SK-N-MC (cell line): ENCODE measurements around the gene GDF9.

Experiments
- EZH2 ChIP-seq: fragments of 200-600 bp; sonication (generic); IDR thresholded peaks from one replicate; pipeline ENCODE4 v1.6.1; 2017; ENCODE audit warnings: antibody characterized with exemption
- FOXP2 ChIP-seq: optimal IDR thresholded peaks from 2 replicates; pipeline ENCODE3; 2011; ENCODE audit warnings: mild to moderate bottlenecking, moderate library complexity; ENCODE audit not compliant: insufficient read depth; ENCODE audit errors: extremely low read length, control extremely low read depth
- POLR2AphosphoS5 ChIP-seq: IDR thresholded peaks from 2 replicates; pipeline ENCODE4 v1.6.1; 2012; ENCODE audit warnings: mild to moderate bottlenecking, low read depth, low read length, borderline replicate concordance

DNA sequence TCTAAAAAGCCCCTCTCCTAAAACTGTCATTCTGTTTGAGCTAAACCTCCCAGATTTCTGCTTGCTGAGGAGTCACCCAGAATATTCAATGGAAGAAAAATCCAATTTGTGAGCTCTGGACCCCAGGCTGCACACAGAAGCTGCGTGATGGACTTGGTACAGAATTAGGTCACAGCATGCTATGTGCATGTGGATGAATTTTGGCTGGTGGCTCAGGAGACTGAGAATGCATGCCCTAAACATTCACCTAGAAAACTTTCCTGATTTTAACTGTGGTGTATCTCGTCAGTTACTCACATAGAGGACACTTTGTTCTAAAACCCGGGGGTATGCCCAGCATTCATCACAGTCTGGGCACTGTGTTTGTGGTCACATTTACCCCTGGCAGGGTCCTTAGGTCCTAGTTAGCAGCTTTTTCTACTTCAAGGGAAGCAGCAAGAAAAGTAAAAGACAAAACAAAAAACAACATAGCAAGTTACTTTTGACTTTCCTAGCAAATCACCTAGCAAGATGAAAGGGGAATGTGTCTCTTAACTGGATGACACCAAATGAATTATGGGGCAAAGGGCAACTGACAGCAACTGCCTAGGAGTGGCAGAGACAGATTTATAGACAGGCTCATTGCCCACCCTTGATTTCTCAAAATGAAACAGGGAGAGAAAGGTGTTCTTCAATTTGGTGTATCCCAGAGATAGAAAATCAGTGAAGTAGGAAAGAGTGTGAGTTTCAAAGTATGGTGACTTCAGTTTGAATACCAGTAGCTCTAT lies 27.6 kb downstream of the GDF9 start:
- no peak for TF ChIP-seq EZH2
- no peak for TF ChIP-seq POLR2AphosphoS5
- TF ChIP-seq FOXP2 = no peak
